Measurements from ENCODE around the gene OR10AD1.

The OR10AD1 gene

GRCh38 chr12:48189331-48190125 lies 13.6 kb downstream of the OR10AD1 start:
- Histone ChIP-seq H3K27me3 (ENCODE audit: control insufficient read depth, insufficient read depth, low read length) (peaks cover 86% of the 10 kb centered on the region), H3K4me3 (ENCODE audit: low read length) (no peak overlapping the region), H3K4me1 (ENCODE audit: control insufficient read depth, insufficient read depth, low read length) (no peaks in the 10 kb centered on the region), H3K4me2 (ENCODE audit: low read length) (no peak overlapping the region), H3K9me3 (replicated peaks; ENCODE audit: low read length) (no peaks in the 10 kb centered on the region), H3K9ac (ENCODE audit: low read depth, low read length) (no peak overlapping the region), H3K36me3 (ENCODE audit: insufficient read depth, low read length) (no peaks in the 10 kb centered on the region)

DNA sequence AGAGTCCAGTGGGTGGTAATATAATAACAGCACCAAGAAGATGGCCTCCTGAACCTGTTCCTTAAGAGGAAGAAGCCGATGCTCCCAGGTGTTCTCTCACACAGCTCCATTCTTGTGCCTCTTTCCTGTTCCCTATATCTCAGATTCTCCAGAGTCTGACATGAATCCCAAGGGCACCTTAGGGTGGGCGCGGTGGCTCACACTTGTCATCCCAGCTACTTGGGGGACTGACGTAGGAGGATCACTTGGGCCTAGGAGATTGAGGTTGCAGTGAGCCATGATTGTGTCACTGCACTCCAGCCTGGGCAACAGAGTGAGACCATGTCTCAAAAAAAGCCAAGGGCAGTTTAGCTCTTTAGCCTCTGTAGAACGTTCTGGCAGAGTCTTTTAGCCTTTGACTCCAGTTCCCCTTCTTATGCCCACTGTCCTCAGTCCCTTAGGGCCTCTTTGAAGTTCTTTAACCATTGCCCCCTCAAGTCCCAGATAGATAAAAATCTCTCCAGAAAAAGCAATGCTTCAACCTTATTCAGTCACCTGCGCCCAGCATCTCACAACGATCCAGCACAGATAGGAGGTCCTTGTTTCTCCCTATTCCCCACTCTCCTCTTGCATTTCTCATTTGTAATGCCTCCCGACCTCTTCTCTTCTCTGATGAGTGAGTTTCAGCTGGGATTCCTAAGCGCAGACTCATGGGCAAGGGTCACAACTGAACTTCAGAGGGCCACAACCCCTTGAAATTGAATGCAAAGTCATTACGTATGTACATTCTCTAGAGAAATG lies 15.0 kb downstream of the OR10AD1 start:
- Histone ChIP-seq H3K9ac (ENCODE audit: low read depth, low read length) (no peak overlapping the region), H3K4me3 (ENCODE audit: low read length) (no peak overlapping the region), H3K36me3 (ENCODE audit: insufficient read depth, low read length) (no peaks in the 10 kb centered on the region), H3K4me2 (ENCODE audit: low read length) (no peak overlapping the region), H3K9me3 (replicated peaks; ENCODE audit: low read length) (no peaks in the 10 kb centered on the region), H3K27me3 (ENCODE audit: control insufficient read depth, insufficient read depth, low read length) (peaks cover 78% of the 10 kb centered on the region), H3K4me1 (ENCODE audit: control insufficient read depth, insufficient read depth, low read length) (no peaks in the 10 kb centered on the region)

DNA sequence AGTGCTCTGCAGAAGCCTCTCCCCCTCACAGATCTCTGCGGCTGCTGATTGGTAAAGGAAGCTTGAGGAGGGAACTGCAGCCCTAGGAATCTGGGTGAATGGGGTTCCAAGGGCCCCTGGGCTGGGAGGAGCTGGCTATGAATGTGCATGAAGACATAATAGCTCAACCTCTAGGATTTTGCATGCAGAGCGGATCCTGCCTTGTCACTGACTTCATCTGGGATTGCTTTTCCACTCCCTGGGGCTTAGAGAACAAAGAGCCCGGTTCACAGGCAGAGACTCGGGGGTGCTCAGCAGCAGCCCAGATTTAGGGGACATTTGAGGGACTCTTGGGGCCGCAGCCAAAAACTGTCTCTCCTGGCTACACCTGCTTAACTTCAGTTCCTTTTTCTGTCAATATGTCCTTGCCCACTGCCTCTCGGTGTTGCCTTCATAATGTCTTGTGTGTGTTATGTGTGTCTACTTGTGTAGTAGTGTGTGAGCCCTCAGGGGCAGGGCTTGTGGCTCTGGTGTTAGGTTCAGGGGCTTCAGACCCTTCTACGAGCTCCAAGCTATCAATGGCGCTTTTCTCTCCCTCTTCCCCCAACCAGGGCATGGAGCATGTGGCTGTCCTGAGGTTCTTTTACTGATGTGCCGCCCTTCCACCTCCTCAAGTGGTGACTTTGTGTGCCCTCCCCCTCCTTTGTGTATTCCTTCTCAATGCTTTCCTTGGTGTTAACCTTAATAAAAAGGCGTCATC lies 17.7 kb downstream of the OR10AD1 start:
- Histone ChIP-seq H3K4me2 (ENCODE audit: low read length) (no peak overlapping the region), H3K4me3 (ENCODE audit: low read length) (no peak overlapping the region)

DNA sequence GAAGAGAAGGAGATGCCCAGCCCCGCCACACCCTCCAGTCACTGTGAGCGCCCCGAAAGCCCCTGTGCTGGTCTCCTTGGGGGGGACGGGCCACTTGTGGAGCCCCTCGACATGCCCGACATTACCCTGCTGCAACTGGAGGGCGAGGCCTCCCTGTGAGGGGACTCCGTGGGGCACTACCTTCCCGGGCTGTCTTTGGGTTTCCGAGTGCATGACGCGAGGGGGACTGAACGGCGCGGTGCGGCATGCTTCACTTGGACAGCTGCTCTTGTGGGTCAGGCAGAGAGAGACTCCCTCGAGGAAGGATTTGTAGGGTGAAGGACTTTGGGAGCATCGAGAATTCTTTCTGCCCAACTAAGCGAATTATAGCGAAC lies 18.6 kb downstream of the OR10AD1 start:
- peaks cover 5% of the 10 kb centered on the region for H3K4me1 ChIP-seq (ENCODE audit: control insufficient read depth, insufficient read depth, low read length)
- no peaks in the 10 kb centered on the region for H3K36me3 ChIP-seq (ENCODE audit: insufficient read depth, low read length)
- peaks cover 74% of the 10 kb centered on the region for H3K27me3 ChIP-seq (ENCODE audit: control insufficient read depth, insufficient read depth, low read length)
- H3K4me3 ChIP-seq (ENCODE audit: low read length) = no peak overlapping the region
- no peaks in the 10 kb centered on the region for H3K9me3 ChIP-seq (replicated peaks; ENCODE audit: low read length)
- H3K9ac ChIP-seq (ENCODE audit: low read depth, low read length) = no peak overlapping the region
- H3K4me2 ChIP-seq (ENCODE audit: low read length) = no peak overlapping the region

More for the DNA sequence above, 17.7 kb downstream of the OR10AD1 start:
- H3K4me1 ChIP-seq (ENCODE audit: control insufficient read depth, insufficient read depth, low read length) = peaks cover 5% of the 10 kb centered on the region
- H3K9me3 ChIP-seq (replicated peaks; ENCODE audit: low read length) = no peaks in the 10 kb centered on the region
- no peaks in the 10 kb centered on the region for H3K36me3 ChIP-seq (ENCODE audit: insufficient read depth, low read length)
- H3K27me3 ChIP-seq (ENCODE audit: control insufficient read depth, insufficient read depth, low read length) = peaks cover 71% of the 10 kb centered on the region
- H3K9ac ChIP-seq (ENCODE audit: low read depth, low read length) = no peak overlapping the region

GRCh38 chr12:48183876-48184548 lies 19.1 kb downstream of the OR10AD1 start:
- H3K9me3 ChIP-seq (replicated peaks; ENCODE audit: low read length) = no peaks in the 10 kb centered on the region
- peak overlapping the region; percentile 76 for H3K4me3 ChIP-seq (ENCODE audit: low read length)
- peaks cover 5% of the 10 kb centered on the region for H3K4me1 ChIP-seq (ENCODE audit: control insufficient read depth, insufficient read depth, low read length)
- H3K4me2 ChIP-seq (ENCODE audit: low read length) = peak overlapping the region; percentile 91
- peaks cover 75% of the 10 kb centered on the region for H3K27me3 ChIP-seq (ENCODE audit: control insufficient read depth, insufficient read depth, low read length)
- H3K9ac ChIP-seq (ENCODE audit: low read depth, low read length) = peak overlapping the region; percentile 8
- H3K36me3 ChIP-seq (ENCODE audit: insufficient read depth, low read length) = no peaks in the 10 kb centered on the region

DNA sequence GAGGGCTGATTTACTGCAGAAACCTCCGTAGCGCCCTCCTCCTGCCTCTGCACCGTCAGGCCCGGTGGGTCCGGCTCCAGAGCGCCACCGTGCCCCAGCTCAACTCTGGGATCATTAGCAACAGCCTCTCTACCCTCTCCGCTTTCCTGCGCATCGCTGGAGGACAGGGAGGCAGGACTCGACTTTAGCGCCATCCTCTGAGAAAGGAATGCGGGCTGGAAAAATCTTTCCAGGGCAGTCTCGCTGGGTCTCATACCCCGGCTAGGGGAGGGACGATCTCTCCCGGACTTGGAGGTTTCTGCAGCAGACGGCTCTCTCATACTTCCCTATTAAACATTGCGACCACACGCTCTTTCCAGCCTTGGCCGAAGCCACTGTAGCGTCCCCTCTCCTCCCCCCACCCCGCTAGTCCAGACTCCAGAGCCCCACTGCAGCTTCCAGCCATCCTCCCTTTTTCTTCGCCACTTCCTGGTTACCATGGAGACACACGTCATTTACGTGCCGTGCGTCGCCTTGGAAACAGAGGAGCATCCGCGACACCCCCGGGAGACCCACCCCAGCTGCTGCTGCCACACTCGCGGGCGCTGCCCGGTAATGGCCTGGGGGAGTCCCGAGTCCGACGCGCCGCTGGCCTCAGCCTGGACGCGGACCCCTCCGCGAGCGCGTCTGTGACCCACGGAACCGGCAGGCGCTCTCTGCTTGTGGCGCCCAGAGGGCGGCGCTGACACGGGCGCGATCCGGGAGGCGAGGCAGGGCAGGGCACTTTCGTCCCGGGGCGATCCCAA lies 19.8 kb downstream of the OR10AD1 start, which contains the start of gene CCDC184:
Gene CCDC184, plus strand, starts transcription at position 554 of the 785 bp plus-strand sequence. CDS start 479 bp downstream, outside the sequence.
- peak within 1 kb of the TSS; percentile 91 for H3K4me2 ChIP-seq (ENCODE audit: low read length)
- peak within 1 kb of the TSS; percentile 8 for H3K9ac ChIP-seq (ENCODE audit: low read depth, low read length)
- H3K4me3 ChIP-seq (ENCODE audit: low read length) = peak within 1 kb of the TSS; percentile 76
- peaks cover 76% of the 10 kb centered on the region for H3K27me3 ChIP-seq (ENCODE audit: control insufficient read depth, insufficient read depth, low read length)
- H3K36me3 ChIP-seq (ENCODE audit: insufficient read depth, low read length) = no peaks in the 10 kb centered on the region
- no peaks in the 10 kb centered on the region for H3K9me3 ChIP-seq (replicated peaks; ENCODE audit: low read length)
- peaks cover 5% of the 10 kb centered on the region for H3K4me1 ChIP-seq (ENCODE audit: control insufficient read depth, insufficient read depth, low read length)

DNA sequence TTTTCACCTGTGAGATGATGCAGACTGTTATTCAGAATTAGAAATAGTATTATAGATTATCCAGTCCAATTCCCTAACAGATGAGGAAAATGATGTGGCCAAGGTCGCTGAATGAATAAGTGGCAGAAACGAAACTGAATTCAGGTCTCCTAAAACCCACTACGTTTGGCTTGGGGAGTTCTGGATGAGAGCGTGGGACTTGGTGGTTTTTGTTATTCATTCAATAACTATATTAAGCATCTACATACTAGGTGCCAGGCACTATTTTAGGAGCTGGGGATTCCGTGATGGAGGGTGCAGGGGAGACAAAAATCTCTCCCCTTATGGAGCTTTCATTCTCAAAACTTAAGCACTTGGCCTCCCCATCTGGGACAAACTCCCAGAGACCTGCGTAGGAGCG lies 20.5 kb downstream of the OR10AD1 start:
- Histone ChIP-seq H3K9ac (ENCODE audit: low read depth, low read length) (peak overlapping the region; percentile 8), H3K9me3 (replicated peaks; ENCODE audit: low read length) (no peaks in the 10 kb centered on the region), H3K4me3 (ENCODE audit: low read length) (peak overlapping the region; percentile 76), H3K4me2 (ENCODE audit: low read length) (peak overlapping the region; percentile 91), H3K27me3 (ENCODE audit: control insufficient read depth, insufficient read depth, low read length) (peaks cover 76% of the 10 kb centered on the region), H3K4me1 (ENCODE audit: control insufficient read depth, insufficient read depth, low read length) (peaks cover 5% of the 10 kb centered on the region), H3K36me3 (ENCODE audit: insufficient read depth, low read length) (no peaks in the 10 kb centered on the region)

GRCh38 chr12:48180857-48181495 lies 22.1 kb downstream of the OR10AD1 start:
- Histone ChIP-seq H3K4me1 (ENCODE audit: control insufficient read depth, insufficient read depth, low read length) (peaks cover 5% of the 10 kb centered on the region), H3K4me2 (ENCODE audit: low read length) (no peak overlapping the region), H3K27me3 (ENCODE audit: control insufficient read depth, insufficient read depth, low read length) (peaks cover 78% of the 10 kb centered on the region), H3K9me3 (replicated peaks; ENCODE audit: low read length) (no peaks in the 10 kb centered on the region), H3K4me3 (ENCODE audit: low read length) (no peak overlapping the region), H3K9ac (ENCODE audit: low read depth, low read length) (no peak overlapping the region), H3K36me3 (ENCODE audit: insufficient read depth, low read length) (no peaks in the 10 kb centered on the region)

GRCh38 chr12:48180424-48180823 lies 22.7 kb downstream of the OR10AD1 start:
- no peaks in the 10 kb centered on the region for H3K36me3 ChIP-seq (ENCODE audit: insufficient read depth, low read length)
- no peaks in the 10 kb centered on the region for H3K9me3 ChIP-seq (replicated peaks; ENCODE audit: low read length)
- no peak overlapping the region for H3K4me3 ChIP-seq (ENCODE audit: low read length)
- peaks cover 78% of the 10 kb centered on the region for H3K27me3 ChIP-seq (ENCODE audit: control insufficient read depth, insufficient read depth, low read length)
- H3K4me2 ChIP-seq (ENCODE audit: low read length) = no peak overlapping the region
- no peak overlapping the region for H3K9ac ChIP-seq (ENCODE audit: low read depth, low read length)
- H3K4me1 ChIP-seq (ENCODE audit: control insufficient read depth, insufficient read depth, low read length) = peaks cover 5% of the 10 kb centered on the region

DNA sequence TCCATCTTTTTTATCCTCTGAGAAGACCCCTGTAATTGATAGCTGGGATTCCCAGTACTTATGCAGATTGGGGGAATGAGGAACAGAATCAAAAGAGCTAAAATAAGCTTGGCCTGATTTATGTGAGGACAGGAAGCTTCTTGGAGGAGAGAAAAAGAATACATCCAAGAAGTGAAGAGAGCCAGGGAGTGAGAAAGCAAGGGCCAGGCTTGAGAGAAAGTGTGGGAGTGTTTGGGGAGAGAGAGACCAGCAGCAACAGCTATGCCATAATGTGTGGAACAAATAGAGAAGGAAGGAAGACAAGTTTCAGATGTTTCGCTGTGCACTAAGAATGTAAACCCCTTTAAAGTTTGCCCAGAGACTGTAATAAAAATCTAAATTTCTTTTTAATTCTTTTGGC lies 23.6 kb downstream of the OR10AD1 start:
- no peaks in the 10 kb centered on the region for H3K9me3 ChIP-seq (replicated peaks; ENCODE audit: low read length)
- no peak overlapping the region for H3K4me3 ChIP-seq (ENCODE audit: low read length)
- no peak overlapping the region for H3K4me2 ChIP-seq (ENCODE audit: low read length)
- no peak overlapping the region for H3K9ac ChIP-seq (ENCODE audit: low read depth, low read length)
- no peaks in the 10 kb centered on the region for H3K36me3 ChIP-seq (ENCODE audit: insufficient read depth, low read length)
- H3K4me1 ChIP-seq (ENCODE audit: control insufficient read depth, insufficient read depth, low read length) = peaks cover 5% of the 10 kb centered on the region
- H3K27me3 ChIP-seq (ENCODE audit: control insufficient read depth, insufficient read depth, low read length) = peaks cover 71% of the 10 kb centered on the region
